Midbrain (tissue), 1 donor: ENCODE measurements around the gene SUGT1.
A peak's percentile ranks its signal among the peaks of the same experiment; 100 is the strongest.
"Not testable (repeated sequence)": the region's sequence is repeated elsewhere in the genome, so short reads cannot be mapped to it uniquely, and the experiment has no call there.

Experiments
- DNase-seq: peaks from one replicate; lab custom pipeline; 2025; lab: John Stamatoyannopoulos, UW

The SUGT1 gene

DNA sequence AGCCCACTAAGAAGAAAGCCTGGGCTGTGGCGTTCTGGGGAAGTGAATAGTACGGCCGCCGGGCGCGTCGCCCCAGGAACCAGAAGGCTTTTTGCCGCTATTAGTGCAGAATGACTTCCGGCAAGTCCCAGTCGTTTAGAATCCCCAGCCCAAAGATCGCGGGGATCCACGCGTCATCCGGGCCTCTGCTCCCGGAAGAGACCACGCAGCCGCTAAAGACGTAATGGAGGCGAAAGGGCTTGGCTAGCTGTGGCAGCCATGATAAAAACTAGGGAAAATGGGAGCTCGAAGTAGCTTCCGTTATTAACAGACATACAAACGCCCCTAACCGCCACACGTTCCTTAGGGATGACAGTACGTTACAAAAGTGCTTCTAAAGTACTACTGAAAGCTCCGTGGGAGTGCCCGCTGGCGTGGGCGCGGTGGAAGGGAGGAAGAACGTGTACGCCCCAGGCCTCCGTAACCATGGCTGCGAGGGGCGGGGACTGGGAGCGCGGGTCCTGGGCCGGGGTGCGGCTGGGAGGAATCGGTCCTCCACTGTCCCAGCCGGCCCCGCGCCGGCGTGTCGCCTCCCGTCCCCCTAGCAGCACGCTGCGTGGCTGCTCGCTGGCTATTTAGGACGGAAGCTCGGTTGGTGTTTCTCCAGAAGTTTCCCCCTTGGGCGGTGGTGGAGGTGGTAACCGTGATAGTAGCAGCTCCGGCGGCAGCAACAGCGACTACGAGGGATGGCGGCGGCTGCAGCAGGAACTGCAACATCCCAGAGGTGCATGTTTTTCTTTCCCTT, at the start of gene SUGT1:
Gene SUGT1, plus strand, starts transcription at position 641 of the 784 bp plus-strand sequence. Its CDS starts 85 bp downstream, at position 726.
- peak; percentile 98 for DNase-seq

GRCh38 chr13:52603316-52603715, 49.3 kb upstream of the SUGT1 start:
- not testable (repeated sequence) for DNase-seq

GRCh38 chr13:52606126-52606525, 46.5 kb upstream of the SUGT1 start:
- DNase-seq: not testable (repeated sequence)

DNA sequence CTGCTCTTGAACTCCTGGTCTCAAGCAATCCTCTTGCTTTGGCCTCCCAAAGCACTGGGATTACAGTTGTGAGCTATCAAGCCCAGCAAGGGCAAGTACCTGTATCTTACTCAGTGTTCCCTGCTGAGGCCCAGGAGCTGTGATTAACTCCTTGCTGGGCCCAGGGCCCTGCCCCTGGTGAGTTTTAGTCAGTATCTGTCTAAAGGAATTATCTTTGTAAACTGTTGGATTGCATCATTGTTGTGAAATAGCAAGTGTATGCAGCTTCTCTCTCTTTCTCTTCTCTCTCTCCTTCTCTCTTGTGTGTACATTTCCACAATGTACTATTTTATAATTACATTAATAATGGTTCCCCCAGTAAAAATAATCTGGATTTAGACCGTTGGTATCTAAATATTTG, 45.8 kb upstream of the SUGT1 start:
- not testable (repeated sequence) for DNase-seq

DNA sequence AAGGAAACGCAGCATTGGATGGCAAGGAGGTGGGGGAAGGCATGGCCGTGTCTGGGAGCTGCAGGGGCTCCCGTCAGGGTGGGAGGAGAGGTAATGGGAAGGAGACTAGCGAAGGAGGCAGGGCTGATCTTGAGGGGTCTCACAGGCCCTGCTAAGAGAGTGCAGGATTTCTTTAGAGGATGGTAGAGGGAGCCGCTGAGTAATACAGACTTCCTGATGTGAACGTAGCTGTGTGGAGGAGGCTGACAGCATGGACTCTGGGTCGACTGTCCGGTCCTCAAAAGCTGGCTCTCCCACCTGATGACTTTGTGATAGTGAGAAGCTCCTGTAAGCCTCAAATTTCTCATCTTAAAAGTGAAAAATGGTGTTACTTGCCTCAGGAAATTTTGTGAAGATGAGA, 44.5 kb upstream of the SUGT1 start:
- DNase-seq: not testable (repeated sequence)

- DNase-seq: peak; percentile 69
Observed at GRCh38 chr13:52609013-52609606, 43.5 kb upstream of the SUGT1 start.

DNA sequence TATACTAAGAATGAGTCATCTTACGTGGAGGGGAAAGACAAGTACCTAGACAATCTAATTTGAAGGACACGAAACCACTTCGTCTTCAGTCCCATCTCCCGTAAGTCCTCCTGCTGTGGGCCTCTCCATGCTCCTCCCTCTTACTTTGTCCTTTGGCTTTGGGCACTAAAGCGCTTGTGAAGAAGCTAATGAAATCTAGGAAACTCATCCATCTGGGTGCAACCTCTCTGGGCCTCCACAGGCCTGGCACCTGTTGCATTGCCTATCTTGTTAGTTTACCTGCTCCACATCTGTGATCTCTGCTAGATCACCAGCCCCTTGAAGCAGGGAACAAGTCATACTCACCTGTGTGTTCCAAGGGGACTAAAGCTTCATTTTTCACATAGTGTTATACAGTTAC, 42.5 kb upstream of the SUGT1 start:
- not testable (repeated sequence) for DNase-seq

GRCh38 chr13:52615134-52615801, 37.4 kb upstream of the SUGT1 start:
- DNase-seq: no peak

GRCh38 chr13:52615812-52616211, 36.8 kb upstream of the SUGT1 start:
- no peak for DNase-seq

- DNase-seq: peak; percentile 84
Observed at GRCh38 chr13:52617070-52618060, 35.3 kb upstream of the SUGT1 start.

DNA sequence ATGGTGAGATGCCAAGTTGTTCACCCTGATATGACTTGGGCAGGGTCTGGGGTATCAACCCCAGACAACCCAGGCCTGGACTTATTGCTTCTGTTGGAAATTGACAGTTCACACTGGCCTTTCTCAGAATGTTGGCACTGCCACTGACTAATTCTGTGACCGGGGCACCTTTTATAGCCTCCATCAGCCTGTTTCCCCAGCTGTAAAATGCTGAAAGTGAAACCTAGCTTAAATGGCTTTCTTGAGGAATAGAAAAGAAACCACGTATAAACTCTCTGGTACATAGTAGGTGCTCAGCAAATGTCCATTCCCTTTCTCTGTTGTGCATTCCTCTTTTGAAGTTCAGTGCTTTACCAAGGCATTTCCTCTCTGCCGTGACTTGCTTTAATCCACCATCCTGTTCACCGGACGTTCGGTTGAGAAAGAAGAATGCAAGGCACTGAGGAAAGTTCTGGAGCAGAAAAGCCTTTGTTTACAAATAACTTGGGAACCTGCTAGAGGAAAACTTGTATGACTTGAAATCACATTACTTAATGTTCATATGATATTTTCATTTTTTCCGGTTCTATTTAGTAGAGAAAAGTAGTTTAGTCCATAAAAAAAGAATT, 21.4 kb upstream of the SUGT1 start:
- DNase-seq: not testable (repeated sequence)

DNA sequence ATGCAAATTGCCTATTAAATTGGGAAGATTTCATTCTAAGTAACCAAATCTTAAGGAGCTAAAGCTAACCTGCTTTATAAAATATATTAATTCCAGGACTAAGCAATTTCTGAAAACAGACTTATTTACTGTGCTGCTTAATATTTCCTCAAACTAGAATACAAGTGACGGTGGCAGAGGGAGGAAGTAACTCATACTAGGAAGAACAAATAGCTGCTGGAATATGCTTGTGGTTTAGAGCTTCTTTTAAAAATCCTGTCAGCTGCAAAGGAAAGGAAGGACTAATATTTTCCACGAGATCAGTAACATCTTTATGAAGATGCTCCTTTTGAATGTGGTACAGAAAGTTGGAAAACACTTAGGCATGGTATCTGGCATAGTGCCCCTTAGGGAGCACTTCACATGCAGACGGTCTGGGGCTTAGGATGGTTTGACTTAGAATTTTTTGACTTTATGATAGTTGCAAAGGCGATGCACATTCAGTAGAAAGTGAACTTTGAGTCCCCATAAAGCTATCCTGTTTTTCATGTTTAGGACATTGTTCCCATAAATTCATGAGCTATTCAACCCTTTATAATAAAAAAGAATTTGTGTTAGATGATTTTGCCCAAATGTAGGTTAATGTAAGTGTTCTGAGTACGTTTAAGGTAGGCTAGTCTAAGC, 13.8 kb upstream of the SUGT1 start:
- no peak for DNase-seq

DNA sequence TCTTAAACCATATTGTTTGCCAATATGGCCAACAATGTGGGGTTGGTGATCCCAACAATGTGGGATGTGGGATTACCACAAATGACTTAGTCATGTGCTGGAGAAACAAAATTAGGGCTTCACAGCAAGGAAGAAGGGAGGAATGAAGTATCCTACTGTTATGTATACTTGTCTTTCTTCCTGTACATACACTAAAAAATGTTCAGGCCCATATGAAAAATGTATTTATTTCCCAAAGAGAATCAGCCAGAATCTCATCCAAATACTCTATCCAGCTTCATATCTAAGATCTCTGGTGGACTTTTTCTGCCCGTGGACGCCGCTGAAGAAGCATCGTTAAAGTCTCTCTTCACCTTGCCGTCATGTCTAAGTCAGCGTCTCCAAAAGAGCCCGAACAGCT, 10.5 kb upstream of the SUGT1 start, which contains the start of gene HNRNPA1L2:
Gene HNRNPA1L2, plus strand, starts transcription at position 301 of the 400 bp plus-strand sequence. Its CDS starts 62 bp downstream, at position 363.
- no peak for DNase-seq

GRCh38 chr13:52644108-52644507, 8.5 kb upstream of the SUGT1 start:
- DNase-seq: no peak

- no peak for DNase-seq
Observed at GRCh38 chr13:52646967-52647366, 5.7 kb upstream of the SUGT1 start.

DNA sequence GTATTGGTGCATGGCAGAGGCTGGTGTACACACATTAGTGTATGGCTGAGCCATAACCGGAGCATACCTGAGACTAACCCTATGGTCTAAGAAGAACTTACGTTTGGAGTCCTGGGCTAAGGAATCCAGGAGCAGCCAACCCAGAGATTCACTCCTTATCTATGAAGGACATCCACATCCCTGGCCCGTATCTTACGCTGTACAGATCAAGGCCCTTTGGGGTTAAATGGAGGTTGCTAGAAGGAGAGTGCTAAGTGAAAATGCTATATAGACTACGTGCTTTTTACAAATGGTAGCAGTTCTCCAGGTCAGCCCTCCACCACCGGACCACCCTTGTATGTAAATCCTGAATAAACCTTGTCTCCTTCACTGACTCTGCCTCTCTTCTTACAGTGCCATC, 1.9 kb upstream of the SUGT1 start:
- no peak for DNase-seq

DNA sequence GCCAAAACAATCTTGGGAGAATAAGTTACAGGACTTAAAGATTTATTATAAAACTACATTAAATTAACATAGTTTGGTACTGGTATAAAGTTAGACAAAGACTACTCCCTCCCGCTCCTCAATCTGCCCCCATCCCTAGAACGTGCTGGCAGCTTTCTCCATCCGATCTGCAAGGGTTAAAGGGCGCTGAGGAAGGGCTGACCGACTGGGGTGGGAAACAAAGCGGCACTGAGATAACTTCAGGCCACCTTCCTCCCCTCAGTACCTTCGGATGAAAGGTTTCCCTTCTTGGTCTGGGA, 790 bp upstream of the SUGT1 start:
- no peak for DNase-seq

GRCh38 chr13:52652980-52653303, 306 bp downstream of the SUGT1 start:
- DNase-seq: no peak

DNA sequence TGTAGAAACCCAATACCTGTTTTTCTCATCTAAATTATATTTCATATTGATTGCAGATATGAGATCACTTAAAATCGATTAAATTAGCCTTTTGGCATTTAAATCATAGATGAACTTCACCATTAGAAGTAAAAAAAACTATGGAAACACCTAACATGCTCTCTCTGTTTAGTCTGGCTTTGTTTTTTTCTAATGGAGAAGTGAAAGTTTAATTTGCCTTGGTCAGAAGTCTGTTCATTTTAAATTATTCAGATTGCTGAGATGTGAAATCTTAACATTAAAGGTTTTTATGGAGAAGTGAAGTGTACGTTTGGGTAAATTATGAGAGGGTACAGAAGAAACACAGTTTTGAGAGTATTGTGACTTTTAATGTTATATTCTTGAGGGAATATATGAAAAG, 6.7 kb downstream of the SUGT1 start:
- no peak for DNase-seq

DNA sequence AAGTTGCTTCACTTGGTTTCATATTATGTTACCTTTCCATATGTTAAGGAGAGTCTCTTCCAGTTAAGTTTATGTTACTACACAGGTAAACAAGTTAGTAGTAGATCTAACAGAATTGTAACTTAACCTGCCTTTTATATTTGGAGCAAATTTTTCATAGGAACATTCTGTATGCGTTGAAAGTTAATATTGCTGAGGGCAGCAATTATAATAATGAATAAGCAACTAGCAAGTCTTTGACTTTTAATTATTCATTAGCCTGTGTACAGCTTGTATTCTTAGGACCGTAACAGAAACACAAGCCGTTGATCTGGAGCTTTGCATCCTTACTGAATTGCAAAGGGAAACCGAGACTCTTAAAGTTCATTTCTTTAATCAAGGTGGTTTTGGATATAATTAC, 11.6 kb downstream of the SUGT1 start:
- DNase-seq: no peak

DNA sequence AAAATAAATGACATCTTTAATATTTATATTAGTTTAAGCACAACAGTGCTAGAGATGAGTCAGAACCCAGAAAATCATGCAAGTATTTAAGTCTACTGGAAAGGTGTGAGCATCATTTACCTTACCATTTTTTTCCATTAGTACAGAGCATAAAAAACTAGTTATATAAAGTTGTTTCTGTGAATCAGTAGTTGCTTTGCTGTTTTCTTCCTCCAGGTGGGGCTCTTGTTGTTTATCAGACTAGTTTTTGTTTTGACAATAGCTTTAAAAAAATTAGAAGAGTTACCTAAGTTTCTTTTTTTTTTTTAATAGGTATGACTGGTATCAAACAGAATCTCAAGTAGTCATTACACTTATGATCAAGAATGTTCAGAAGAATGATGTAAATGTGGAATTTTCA, 12.7 kb downstream of the SUGT1 start:
- DNase-seq: peak; percentile 3
